ENCODE data around the gene ECT2L.
A peak's percentile ranks its signal among the peaks of the same experiment; 100 is the strongest.

The ECT2L gene

GRCh38 chr6:138772596-138773176, 23.2 kb upstream of the ECT2L start:
- peak overlapping the region; percentile 71 for H3K4me3 ChIP-seq (ENCODE audit: low read length)
- TF ChIP-seq CTCF (IDR thresholded peaks at IDR 0.05; ENCODE audit: insufficient read depth, low read depth, low read length, missing control alignments), result no peak
- no peak for DNase-seq (ENCODE audit: low read depth)

GRCh38 chr6:138773177-138774091, 22.5 kb upstream of the ECT2L start, which contains the start of gene CCDC28A:
Gene CCDC28A (plus strand): TSS chr6:138773769. CDS start chr6:138776121, 2,352 bp downstream.
- no peak for TF ChIP-seq CTCF (IDR thresholded peaks at IDR 0.05; ENCODE audit: insufficient read depth, low read depth, low read length, missing control alignments)
- peak within 1 kb of the TSS; percentile 71 for H3K4me3 ChIP-seq (ENCODE audit: low read length)
- DNase-seq (ENCODE audit: low read depth), result peak; percentile 95

- H3K4me3 ChIP-seq (ENCODE audit: low read length), result peak overlapping the region; percentile 71
- TF ChIP-seq CTCF (IDR thresholded peaks at IDR 0.05; ENCODE audit: insufficient read depth, low read depth, low read length, missing control alignments), result no peak
- DNase-seq (ENCODE audit: low read depth), result no peak
These were observed 21.5 kb upstream of the ECT2L start for GRCh38 chr6:138774370-138774769.

- no peak for DNase-seq (ENCODE audit: low read depth)
- TF ChIP-seq CTCF (IDR thresholded peaks at IDR 0.05; ENCODE audit: insufficient read depth, low read depth, low read length, missing control alignments), result no peak
These were observed 19.2 kb upstream of the ECT2L start for GRCh38 chr6:138776659-138777058.

GRCh38 chr6:138778331-138778730, 17.6 kb upstream of the ECT2L start:
- no peak for TF ChIP-seq CTCF (IDR thresholded peaks at IDR 0.05; ENCODE audit: insufficient read depth, low read depth, low read length, missing control alignments)
- H3K4me3 ChIP-seq (ENCODE audit: low read length), result no peak overlapping the region
- no peak for DNase-seq (ENCODE audit: low read depth)

More at GRCh38 chr6:138776659-138777058, 19.2 kb upstream of the ECT2L start:
- H3K4me3 ChIP-seq (ENCODE audit: low read length), result no peak overlapping the region

GRCh38 chr6:138782243-138782642, 13.6 kb upstream of the ECT2L start:
- DNase-seq (ENCODE audit: low read depth), result no peak
- no peak for TF ChIP-seq CTCF (IDR thresholded peaks at IDR 0.05; ENCODE audit: insufficient read depth, low read depth, low read length, missing control alignments)
- H3K4me3 ChIP-seq (ENCODE audit: low read length), result no peak overlapping the region

Measured in epithelial cell of esophagus (primary cell).